Stimulated activated CD4-positive, alpha-beta T cell treated with anti-CD3 and anti-CD28 coated beads, TNF-alpha, amount 100 ng/mL, for 1 hour (primary cell): Measurements from ENCODE around the gene CCL14.

Experiments
- DNase-seq, 3 donors: peaks; one replicate each; pipeline ENCODE4 v3.0.0-alpha.2; 2020; ENCODE audit warnings: low read depth in 3 of 3, low spot score in 1 of 3

CCL14 gene

GRCh38 chr17:35991075-35991474 lies 4.5 kb upstream of the CCL14 start:
- no peak for DNase-seq

DNA sequence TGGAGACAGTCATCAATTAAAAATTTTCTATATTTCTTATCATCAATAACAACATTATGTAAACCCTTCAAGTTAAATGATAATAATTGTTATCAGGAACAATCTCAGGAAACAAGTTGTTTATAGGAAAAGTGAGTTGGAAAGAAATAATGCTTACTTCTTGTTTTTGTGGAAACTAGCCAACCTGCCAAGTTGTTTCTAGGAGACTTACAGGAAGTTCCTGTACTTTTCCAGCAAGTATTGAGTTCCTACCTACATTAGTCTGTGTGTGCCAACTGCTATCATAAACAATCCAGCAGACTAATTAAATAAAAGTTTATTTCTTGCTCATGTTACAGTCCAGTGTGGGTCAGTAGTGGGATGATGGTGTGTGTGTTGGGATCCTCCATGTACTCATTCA lies 1.6 kb upstream of the CCL14 start:
- no peak for DNase-seq

- no peak for DNase-seq
These were observed 2.4 kb downstream of the CCL14 start for GRCh38 chr17:35984140-35984539.

GRCh38 chr17:35982409-35983191 lies 3.9 kb downstream of the CCL14 start:
- DNase-seq, result no peak

DNA sequence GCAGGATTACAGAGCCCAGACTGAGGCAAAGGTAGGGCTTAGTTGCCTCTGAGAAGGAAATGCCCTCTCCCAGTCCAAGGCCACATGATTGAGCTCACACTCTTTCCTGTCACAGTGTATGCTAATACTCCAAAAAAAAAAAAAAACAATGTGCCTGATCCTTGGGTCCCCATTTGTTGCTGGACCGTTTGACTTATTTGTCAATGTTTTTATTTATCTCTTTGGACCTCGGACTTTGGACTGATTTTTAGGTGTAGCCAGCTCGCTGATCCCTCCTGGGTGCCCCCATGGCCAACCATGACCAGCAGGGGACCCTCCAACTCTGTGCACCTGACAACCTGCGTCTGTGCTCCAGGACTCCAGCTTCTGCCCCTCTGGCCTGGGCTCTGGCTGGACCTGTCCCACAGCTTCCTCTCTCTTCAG lies 4.6 kb downstream of the CCL14 start:
- DNase-seq, result no peak

DNA sequence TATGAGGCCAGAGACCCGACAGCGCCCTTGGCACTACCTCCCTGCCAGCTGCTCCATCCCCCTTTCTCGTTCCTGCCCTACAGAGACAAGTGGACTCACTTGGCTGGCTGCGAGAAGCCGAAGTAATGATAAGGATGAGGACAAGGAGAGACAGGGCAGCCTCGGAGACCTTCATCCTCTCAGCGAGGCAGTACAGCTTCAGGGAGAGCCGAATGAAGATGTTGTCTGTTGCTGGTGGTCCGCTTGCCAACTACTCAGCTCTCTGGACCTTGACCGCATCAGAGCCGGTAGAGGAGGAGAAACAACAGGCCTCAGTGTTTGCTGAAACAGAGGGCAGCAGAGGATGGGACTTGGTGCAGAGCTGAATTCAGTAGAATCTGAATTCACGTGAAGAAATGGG lies 5.3 kb downstream of the CCL14 start, which contains the start of gene CCL16:
Gene CCL16 (minus strand): TSS at position 252 of the 400 bp plus-strand sequence. CDS start 77 bp downstream, at position 175.
- DNase-seq, result no peak

DNA sequence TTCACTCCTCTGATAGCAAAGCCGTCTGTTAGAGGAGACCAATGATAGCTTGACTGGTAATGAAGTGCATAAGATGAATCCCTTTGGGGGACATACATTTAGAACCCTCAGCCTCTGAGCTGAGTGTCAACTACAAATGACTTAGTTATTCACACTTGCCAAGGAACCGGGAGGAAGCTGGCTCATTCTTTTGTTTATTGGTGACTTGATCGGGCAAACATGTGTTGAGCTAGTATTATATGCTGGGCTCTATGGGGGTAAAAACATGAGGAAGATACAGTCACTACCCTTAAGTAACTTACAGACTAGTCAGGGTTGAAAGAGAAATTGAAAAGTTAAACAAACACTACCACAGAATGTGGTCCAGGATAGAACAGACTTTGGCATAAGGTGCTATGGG lies 8.2 kb downstream of the CCL14 start:
- no peak for DNase-seq

GRCh38 chr17:35977509-35977908 lies 9.0 kb downstream of the CCL14 start:
- DNase-seq, result no peak

GRCh38 chr17:35973333-35974260 lies 12.9 kb downstream of the CCL14 start:
- DNase-seq, result no peak

DNA sequence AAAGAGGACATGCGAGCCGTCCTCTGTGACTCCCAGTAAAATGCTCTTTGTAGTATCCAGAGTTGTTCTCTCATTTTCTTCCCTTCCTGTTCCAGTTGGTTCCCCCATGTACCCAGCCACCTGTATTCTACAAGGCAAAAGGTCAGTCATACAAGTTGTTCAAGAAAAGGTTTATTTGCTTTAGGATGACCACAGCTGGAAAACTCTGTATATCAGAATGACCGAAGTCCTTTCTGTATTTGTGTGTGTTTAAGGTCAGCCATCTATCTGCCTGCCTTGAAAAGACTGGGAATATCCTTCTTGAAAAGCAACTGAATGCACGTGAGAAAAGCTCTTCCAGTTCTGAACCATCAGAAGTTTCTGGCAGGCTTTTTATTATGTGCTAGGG lies 13.6 kb downstream of the CCL14 start:
- DNase-seq, result no peak

DNA sequence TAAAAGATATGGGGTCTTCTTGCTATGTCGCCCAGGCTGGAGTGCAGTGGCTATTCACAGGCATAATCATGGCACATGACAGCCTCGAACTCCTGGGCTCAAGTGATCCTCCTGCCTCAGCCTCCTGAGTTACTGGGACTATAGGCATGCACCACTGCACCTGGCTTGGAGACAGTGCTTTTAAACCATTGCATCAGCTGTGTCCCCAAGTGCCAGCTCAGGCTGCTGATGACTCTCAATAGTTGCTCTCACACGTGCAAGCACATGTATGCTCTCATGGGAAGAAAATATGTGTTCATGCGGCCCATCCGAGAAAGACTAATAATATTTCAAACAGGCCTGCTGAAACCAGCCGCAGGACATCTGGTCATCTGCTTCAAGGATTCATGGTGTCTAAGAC lies 14.0 kb downstream of the CCL14 start:
- no peak for DNase-seq

- no peak for DNase-seq
These were observed 14.5 kb downstream of the CCL14 start for GRCh38 chr17:35972066-35972465.

- peak; percentile 24 to 39 (median 27) for DNase-seq
These were observed 16.8 kb downstream of the CCL14 start for GRCh38 chr17:35969558-35970380.

DNA sequence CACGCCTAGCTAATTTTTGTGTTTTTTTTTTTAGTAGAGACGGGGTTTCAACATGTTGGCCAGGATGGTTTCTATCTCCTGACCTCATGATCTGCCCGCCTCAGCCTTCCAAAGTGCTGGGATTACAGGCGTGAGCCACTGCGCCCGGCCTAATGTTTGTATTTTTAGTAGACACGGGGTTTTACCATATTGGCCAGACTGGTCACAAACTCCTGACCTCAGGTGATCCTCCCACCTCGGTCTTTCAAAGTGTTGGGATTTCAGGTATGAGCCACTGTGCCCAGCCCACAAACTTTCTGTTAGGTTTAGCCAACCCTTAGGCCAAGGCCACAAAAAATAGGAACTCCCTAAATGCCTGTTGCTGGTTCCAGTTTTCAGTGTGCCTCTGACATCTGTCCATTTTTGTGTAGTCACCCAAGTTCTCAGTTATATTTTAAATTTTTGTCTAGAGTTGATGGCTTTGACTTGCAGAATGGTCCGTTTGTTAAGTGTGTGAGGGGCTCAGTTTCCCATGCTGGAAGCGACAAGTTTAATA lies 17.9 kb downstream of the CCL14 start:
- no peak for DNase-seq

GRCh38 chr17:35965272-35965671 lies 21.3 kb downstream of the CCL14 start:
- no peak for DNase-seq

DNA sequence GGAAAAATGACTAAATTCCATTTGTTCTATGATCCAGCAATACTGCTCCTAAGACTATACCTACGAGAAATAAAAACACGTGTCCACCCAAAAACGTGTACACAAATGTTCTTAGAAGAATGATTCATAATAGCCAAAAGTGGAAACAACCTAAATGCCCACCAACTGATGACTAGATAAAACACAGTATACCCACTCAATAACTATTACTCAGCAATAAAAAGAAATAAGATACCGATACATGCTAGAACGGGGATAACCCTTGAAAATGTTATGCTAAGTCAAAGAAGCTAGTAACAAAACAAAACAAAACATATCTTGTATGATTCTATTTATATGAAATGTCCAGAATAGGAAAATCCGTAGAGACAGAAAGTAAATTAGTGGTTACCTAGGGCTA lies 22.9 kb downstream of the CCL14 start:
- no peak for DNase-seq

DNA sequence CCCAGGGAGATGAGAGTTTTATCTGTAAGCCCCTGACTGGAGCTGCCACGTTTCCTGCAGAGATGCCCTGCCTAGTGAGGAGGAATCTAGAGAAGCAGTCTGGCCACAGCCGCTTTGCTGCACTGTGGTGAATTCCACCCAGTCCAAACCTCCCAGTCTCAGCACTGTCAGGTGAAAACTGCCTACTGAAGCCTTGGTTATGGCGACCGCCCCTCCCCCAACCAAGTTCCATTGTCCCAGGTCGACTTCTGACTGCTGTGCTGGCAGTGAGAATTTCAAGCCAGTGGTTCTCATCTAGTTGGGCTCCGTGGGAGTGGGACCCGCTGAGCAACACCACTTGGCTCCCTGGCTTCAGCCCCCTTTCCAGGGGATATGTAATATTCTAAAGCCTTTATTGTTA lies 32.8 kb downstream of the CCL14 start:
- DNase-seq, result no peak

DNA sequence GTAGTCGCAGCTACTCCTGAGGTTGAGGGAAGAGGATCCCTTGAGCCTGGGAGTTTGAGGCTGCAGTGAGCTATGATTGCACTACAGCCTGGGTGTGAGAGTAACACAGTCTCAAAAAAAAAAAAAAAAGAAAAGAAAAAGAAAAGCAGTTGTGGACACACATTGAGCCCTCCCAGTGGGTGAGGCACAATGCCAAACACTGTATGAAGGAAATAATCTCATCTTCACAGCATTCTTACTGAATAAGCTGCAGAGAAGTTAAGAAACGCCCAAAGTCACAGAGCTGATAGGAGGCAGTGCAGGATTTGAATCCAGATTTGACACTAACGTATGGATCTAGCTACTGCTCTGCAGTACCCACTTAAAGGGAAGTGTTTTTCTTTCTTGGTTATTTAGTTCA lies 37.1 kb downstream of the CCL14 start:
- no peak for DNase-seq

GRCh38 chr17:35948092-35948491 lies 38.4 kb downstream of the CCL14 start:
- no peak for DNase-seq

- DNase-seq, result peak in 1 of 3 donors; percentile 7
These were observed 39.4 kb downstream of the CCL14 start for GRCh38 chr17:35947156-35947585.

- no peak for DNase-seq
These were observed 42.4 kb downstream of the CCL14 start for GRCh38 chr17:35944151-35944550.
